ENCODE data around the gene TMEM178B.

DNA sequence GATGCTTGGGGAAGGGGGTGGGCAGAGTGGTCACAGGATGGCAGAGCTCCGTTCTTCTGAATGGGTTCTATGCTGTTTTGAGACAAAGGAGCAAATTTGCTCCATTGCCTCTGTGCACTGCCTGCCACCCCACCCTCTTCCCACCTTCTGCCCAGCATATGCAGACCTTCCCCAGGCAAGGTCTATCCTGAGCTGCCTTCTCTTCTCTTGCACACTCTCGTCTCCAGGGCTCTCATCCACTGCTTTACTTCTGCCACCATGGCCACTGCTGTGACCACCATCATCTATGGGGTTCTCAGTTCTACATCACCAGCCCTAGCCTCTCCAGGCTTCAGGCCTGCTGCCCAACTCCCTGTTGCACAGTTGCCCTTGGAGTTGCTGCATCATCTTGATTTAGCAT, 230.4 kb downstream of the TMEM178B start:
- TF ChIP-seq MXI1 (IDR thresholded peaks at IDR 0.05; ENCODE audit: low read depth, low read length) (no peak), FOSL2 (IDR thresholded peaks at IDR 0.05; ENCODE audit: borderline replicate concordance, low read depth) (no peak), RAD21 (IDR thresholded peaks at IDR 0.05; ENCODE audit: low read length) (no peak)

Measured in SK-N-SH (cell line).